HG02970 (cell line): ENCODE data around the gene AMPD2.
A peak's percentile ranks its signal among the peaks of the same experiment; 100 is the strongest.

Experiments
- ATAC-seq: cut with Tn5 transposase; IDR thresholded peaks from one replicate; pipeline ENCODE4 v1.9.1; 2021; ENCODE audit warnings: mild to moderate bottlenecking, moderate library complexity, moderate number of reproducible peaks; ENCODE audit not compliant: unreplicated experiment, low FRiP score

Gene AMPD2

DNA sequence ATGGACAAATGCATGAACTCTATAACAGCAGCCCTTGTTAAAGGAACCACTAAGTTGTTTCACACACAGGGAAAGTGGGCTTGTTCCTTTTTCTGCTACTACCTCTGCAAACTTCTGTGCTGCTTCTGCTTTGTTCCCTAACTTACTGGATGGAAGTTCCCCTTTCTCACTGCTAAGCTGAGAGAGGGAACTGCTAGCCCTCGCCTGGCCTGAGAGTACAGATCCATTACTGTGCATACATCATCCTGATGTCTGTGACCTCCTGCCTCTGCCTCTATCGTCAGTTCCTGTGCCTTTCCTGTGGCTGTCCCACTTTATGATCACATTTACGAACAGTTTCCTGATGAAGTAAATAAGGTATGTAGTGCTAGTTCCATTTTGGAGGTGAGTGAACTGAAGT, 3.8 kb upstream of the AMPD2 start:
- no peak for ATAC-seq

DNA sequence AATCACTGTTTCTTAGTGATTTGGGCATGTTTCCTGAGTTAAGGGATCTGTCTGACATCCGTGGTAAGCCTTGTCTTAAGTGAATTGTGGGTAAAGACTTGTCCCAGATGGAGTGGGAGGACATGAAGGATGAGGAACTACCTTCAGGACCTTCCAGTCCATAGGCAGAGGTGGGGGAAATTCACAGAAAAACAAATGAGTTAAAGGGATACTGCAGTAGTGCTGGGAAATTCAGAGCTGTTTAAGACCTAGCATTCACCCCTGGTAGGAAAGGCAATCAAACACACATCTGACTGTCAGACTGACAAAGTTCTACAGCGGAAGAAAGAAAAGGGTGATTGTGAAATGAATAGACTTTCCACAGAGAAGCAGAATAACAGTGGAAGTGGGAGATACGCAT, 3.2 kb upstream of the AMPD2 start:
- ATAC-seq: no peak

DNA sequence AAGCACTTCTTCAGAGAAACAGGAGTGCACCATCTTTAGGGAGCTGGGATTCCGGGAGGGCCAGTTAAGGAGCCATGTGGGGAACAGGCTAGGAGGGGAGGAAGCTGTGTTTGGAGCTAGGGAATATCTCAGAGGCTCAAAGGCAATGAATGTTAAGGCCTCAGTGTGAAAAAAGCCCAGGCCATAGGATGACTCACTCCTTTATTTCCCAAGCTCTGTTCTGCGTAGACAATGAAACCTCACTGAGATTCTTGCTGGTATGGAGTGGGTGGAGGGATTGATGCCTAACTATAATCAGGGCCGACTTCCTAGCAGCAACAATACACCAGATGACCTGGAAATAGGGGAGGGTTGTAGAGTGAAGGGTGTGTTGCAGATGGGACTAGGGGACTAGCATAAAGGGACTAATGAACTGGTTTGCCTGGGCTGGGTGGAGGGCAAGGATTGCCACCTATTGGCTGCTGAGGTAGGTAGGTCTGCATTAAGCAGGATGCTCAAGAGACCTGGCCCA, 2.3 kb upstream of the AMPD2 start:
- ATAC-seq: no peak

DNA sequence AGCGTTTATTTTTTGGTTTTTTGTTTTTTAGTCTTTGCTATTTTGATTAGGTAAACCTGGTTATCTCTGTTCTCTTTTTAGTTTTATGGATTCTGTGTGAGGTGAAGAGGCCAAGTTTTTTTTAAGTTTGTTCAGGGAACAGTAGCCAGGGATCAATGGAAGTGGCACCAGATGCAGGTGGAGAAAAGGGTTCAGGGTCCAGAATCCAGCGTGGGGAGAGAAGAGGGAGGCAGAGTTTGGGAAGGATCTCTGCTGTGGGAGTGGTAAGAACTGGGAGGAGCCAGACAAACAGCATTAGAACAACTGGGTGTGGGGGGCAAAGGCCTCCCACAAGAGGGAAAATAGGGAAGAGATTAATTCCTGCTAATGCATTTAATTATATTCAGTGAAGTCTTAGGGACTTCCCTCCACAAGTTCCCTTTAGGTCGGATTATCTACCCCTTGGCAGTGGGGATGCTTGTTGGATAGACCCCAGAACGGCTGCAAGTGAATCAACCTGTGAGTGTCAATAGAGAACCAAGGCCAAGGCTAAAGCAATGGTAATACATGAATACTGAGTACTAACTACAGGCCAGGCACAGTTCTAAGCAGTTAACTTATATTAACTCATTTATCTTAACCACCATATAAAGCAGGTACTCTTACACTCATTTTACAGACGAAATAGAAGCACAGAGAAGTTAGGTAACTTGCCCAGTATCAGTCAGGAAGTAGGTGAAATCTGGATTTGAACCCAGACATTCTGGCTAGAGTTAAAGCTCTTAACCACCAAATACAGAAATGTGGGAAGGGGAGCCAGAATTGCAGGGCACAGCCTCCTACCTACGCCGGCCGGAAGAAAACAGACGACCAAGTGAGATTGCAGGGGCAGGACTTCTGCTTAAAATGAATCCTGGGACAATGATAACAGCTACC, 719 bp upstream of the AMPD2 start:
- no peak for ATAC-seq

DNA sequence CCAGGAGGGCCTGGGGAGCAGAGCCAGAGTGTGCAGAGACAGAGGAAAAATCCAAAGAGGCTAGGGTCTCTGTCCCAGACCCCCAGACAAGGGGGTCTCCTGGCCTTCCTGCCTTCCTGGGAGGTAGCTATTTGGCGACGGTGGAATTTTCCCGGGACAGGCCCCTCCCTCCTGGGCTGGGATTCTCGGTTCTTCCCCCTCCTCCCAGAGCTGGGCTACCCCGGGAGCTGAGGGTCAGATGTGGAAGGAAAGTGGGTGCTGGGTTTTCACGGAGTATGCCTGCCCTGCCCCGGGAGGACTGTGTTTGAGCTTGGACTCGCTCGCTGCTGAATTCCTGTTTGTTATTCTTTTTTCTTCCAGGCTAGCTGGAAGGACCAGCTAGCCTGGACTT, 759 bp downstream of the AMPD2 start:
- ATAC-seq: no peak

DNA sequence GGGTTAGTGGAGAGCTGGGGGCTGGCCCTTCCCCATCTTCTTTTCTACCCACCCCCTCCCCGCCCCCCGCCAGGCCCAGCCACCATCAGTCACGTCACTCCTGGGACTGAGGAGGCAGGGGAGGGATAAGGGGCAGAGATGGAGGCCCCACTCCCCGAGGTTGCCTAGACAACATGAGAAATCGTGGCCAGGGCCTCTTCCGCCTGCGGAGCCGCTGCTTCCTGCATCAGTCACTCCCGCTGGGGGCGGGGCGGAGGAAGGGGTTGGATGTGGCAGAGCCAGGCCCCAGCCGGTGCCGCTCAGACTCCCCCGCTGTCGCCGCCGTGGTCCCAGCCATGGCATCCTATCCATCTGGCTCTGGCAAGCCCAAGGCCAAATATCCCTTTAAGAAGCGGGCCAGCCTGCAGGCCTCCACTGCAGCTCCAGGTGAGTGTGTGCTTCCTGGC, 1.2 kb downstream of the AMPD2 start:
- peak; percentile 52 for ATAC-seq

DNA sequence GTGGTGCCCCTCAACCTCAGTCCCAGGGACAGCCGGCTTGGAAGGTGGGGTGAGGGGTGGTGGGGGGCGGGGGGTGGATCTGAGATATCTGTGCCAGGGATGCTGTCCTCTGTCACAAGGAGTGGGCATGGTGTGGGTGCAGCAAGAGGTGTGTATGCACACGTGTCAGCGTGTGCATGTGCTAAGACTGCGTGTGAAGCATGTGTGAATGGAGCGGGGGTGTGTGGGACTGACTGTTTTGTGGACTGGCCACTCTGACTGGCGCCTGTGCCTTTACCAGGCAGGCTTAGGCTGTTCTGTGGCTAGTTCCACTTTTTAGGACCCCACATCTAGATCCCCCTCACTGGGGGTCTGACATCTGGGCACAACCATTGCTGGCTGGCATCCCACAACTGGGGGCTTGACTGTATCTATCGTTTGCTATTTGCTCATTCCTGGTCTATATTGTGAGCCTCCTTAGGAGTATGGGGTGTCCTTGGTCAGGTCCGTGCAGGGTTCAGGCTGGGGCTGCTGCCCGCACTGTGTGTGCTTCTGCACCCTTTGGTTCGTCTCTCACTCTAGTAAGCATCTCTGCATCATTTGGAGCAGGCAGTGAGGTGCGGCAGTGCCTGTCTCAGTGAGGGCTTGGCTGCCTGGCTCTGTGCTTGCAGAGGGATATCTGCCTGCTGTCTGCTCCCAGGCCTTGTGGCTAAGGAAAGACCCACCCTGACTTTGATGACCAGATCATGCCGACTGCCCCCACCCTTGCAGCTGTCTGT, 1.9 kb downstream of the AMPD2 start:
- ATAC-seq: no peak

DNA sequence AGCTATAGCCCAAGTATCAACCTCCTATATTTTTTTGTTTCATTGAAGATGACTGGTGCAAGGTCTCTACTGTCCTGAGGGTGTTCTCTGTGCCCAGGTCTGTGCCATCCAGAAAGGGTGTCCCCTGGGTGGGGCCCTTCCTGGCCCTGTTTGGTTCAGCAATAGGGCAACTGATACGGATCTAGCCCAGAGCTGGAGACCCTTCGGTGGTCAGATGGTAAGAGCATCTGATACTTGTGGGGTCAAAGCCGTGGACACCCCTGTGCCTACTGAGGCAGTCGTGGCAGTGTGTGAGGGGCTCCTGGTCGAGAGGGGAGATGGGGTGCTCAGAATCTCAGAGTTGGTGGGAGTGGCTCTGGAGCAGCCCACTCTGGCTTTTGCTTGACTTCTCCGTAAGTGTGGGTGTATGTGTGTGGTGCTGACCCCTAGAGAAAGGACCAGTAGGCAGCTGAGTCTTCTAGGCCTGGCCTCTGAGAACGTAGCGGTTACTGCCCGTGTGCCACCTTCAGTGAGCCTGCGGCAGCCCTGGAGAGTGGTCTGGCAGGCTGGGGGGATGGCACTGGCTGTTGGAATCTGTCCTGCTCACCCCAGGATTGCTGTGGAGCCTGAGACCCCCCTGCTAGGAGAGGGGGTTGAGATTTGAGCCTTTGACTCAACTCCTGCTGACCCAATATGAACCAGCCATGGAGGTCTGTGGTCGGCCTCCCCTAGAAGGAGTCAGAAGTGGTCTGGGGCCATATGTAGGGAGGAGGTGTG, 2.7 kb downstream of the AMPD2 start:
- no peak for ATAC-seq

DNA sequence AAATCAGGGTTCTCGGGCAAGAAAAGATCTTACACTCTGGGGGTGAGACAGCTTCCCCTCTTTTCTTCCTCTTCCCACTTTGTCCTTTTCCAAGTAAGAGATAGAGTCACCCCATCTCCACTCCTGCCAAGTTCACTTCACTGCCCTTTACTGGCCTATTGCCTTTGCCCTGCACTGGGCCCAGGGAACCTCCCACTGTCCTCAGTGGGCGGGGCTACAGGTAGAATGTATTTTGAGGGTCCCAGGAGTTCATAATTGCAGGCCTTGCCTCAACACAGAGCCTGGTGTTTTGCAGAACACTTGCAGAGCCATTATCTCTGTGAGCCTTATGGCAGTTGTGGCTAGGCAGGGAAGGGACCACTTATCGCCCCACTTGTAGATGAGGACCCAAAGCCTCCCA, 3.3 kb downstream of the AMPD2 start:
- ATAC-seq: no peak

DNA sequence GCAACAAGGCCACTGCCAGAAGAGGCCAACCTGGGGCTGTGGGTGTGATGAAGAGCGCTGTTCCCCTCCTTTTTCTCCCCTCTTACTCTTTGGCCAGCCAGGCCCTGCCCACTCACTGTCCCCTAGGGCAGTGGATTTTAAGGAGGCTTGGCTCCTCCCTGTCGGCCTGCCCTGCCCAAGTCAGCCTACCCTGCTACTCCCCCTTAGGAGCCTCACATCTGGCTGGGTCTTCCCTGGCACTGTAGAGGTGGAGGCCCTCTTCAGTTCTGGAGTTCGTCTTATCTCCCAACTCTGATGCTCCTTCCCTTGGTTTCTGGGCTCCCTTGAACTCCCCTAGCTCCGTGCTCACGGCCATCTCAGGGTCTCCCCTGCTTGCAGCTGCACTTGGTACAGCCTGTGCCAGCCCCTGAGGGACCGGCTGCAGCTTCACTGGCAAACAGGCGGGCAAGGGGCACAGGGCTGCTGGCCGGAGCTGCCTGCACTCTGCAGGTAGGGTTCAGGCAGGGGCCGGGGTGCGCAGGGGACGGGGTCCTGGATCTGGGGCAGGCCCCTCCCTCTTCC, 4.0 kb downstream of the AMPD2 start:
- ATAC-seq: no peak

DNA sequence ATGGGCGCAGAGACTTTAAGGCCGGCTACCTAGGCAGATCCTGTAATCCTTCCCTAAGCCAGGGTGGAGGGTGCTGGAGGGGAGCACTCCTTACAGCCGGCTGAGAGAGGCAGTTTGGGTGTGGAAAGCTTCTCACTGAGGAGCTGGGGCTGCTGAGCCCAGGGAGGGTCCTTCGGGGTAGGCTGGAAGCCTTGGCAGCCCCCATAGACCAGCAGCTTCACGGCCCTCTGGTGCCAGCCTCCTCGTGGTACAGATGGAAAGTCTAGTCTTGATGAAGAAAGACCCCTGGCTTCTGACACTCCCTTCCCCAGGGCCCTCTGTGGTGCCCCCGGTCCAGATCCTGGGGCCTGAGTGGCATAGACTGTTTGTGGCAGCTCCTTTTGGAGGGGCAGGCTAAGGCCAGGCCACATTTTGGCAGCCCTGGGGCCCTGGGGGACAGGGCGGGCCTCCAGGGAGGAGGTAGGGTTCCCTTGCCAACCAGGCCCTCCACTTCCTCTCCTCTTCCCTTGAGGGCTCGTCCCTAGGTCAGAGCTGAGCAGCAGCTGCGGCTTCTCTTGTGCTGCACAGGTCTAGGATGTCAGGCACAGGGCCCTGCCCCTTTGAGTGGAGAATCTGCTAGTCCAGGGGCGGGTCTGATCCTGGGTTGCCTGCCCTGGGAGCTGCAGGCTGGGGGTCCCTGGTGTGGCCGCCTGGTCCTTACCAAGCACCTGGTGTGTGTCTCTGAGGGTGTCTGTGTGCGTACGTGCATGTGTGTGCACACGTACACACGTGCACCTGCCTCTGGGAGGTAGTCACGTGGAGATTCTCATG, 4.8 kb downstream of the AMPD2 start:
- ATAC-seq: no peak

DNA sequence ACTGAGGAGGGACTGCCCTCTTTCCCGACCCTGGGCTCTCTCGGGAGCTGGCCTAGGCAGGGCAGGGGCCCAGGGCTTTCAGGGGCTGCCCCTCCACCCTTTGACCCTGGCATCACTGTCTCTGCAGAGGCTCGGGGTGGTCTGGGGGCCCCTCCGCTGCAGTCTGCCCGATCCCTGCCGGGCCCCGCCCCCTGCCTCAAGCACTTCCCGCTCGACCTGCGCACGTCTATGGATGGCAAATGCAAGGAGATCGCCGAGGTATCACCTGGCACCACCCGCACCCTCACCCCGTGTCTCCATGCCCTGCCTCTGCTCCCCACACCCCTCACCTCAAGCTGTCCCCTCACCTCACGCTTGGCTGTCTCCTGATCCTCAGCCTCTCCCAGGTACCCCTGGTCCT, 5.5 kb downstream of the AMPD2 start:
- ATAC-seq: no peak

DNA sequence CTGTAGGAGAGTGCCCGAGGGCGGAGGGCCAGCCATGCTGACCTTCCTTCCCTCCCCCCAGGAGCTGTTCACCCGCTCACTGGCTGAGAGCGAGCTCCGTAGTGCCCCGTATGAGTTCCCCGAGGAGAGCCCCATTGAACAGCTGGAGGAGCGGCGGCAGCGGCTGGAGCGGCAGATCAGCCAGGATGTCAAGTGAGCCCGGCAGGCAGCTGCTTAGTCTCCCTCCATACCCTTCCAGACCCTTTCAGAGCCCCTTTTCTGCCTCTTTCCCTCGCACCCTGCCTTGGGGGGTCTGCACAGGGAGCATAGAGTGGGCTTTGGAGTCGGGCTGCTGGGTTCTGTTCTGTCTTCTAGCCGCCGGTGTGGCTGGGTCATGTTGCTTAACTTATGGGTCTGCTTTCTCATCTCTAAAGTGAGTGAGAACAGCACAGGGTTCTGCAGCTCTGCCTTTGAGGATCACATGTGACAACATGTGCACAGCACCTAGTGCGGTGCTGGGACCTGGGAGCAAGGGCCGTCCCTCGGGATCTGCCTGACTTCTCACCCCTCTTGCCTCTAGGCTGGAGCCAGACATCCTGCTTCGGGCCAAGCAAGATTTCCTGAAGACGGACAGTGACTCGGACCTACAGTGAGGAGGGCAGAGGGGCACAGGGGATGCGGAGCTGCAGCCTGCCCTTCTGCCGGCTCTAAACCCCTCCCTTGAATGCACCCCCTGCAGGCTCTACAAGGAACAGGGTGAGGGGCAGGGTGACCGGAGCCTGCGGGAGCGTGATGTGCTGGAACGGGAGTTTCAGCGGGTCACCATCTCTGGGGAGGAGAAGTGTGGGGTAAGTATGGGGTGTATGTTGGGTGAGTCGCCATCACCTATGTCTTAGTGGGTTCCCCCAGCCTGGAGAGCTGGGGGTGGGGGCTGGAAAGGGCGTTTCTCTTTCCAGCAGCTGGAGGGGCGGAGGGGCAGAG, 6.2 kb downstream of the AMPD2 start:
- no peak for ATAC-seq

DNA sequence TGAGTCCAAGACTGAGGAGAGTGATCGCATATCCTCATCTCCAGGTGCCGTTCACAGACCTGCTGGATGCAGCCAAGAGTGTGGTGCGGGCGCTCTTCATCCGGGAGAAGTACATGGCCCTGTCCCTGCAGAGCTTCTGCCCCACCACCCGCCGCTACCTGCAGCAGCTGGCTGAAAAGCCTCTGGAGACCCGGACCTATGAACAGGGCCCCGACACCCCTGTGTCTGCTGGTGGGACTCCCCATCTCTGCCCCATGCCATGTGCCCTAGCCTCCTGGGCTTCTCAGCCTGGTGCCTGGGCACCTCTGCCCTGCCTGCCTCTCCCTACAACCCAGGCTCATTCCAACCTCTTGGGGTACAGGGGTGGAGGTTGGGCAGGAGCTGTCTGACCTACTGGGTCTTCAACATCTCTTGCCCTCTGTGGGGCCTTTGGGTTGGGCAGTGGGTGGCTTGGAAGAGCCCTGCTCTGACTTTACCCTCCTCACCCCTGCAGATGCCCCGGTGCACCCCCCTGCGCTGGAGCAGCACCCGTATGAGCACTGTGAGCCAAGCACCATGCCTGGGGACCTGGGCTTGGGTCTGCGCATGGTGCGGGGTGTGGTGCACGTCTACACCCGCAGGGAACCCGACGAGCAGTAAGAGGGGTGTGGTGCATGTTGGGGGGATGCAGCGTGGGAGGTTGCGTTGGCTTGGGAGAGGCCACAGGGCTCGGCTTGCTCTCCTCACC, 7.2 kb downstream of the AMPD2 start:
- ATAC-seq: no peak

DNA sequence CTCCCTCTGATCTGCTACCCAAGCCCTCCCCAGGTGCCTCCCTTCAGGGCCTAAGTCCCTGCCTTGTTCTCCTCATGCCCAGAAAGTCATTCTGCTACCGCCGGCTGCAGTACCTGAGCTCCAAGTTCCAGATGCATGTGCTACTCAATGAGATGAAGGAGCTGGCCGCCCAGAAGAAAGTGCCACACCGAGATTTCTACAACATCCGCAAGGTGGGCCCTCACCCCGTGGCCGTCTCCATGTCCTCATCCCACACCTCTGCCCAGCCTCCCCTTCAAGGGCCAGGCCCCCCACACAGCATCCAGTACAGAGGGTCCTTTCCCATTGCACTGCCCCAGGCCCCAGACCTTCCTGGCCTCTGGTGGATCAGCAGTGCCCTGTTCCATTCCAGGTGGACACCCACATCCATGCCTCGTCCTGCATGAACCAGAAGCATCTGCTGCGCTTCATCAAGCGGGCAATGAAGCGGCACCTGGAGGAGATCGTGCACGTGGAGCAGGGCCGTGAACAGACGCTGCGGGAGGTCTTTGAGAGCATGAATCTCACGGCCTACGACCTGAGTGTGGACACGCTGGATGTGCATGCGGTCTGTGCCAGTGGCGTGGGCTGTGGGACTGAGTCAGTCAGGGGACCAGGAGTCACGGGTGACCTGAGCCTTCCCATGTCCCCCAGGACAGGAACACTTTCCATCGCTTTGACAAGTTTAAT, 8.2 kb downstream of the AMPD2 start:
- no peak for ATAC-seq

DNA sequence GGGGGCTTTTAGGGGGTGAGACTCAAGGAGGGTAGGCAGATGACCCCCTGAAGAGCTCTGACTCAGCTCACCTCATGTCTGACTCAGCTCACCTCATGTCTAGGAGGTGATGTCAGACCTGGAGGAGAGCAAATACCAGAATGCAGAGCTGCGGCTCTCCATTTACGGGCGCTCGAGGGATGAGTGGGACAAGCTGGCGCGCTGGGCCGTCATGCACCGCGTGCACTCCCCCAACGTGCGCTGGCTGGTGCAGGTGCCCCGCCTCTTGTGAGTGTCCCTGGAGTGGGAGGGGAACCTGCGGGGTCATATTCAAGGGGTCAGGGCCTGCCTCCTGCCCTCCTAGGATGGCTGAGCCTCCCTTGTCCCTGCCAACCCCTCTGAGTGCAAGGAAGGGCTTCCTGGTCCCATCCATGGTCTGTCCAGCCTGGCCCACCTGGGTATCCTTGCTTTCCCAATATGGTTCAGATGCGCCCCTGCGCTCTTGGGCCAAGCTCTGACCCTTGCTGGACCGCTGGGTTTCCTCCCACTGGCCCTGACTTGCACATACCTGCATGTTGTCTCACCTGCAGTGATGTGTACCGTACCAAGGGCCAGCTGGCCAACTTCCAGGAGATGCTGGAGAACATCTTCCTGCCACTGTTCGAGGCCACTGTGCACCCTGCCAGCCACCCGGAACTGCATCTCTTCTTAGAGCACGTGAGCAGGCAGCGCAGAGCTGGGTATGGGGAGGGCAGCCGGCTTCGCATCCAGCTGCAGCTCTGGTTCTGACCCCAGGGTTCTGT, 9.1 kb downstream of the AMPD2 start:
- no peak for ATAC-seq
